Stimulated activated CD8-positive, alpha-beta memory T cell treated with anti-CD3 and anti-CD28 coated beads, Interleukin-4, amount 100 ng/mL, for 48 hours (primary cell): ENCODE results near the gene KCNB1.

Experiments used
- DNase-seq: peaks from one replicate; pipeline ENCODE4 v3.0.0-alpha.2; 2020

The KCNB1 gene

DNA sequence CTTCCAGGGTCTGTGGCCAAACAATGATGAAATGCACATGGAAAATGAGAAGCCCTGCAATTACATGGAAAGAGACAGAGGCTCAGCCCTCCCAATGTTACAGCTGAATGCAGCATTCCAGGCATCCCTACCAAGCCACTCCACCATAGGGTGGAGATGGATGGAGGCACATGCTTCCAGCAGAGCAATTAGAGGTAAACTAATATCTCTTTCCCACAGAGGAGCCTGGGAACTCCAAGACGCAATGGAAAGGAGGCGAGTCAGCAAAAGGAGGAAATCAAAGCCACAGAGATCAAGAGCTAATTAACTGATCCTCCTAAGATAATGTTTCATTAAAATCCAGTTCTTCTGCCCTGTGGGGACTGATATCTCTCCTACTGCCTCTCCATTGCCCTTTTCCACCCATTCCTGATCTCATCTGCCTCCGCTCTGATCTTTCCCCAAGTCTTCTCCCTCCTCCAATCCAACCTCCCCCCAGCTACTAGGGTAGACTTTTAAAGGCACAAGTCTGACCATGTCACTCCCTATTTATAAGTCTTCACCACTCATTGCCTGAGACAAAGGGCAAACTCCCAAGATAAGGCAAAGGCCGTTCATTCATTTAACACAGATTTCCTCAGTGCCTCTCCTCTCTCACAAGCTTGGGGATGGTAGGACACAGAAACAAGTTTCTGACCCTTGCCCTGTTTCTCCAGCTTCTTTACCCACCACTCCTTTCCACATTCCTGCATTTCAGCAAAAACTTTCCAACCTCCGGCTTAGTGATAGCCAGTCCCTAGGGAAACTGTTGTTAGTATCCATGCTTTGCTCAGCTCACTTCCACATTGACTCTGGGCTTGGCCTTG is 14.3 kb upstream of the KCNB1 start:
- DNase-seq = no peak

DNA sequence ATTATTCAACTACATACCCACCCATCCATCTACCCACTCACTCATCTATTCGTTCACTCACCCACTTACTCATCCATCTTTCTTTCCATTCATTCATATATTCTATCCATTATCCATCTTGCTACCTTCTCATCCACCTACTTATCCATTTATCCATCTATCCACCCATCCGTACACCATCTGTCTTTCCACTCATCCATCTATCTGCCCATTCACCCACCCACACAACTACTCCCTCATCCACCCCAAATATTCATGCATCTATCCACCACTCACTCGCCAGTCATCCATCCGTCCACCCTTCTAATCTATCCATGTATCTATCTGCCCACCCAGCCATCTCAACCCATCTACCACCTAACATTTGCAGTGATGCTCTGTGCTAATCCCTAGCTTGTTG is 13.6 kb upstream of the KCNB1 start:
- DNase-seq = no peak

- no peak for DNase-seq
These were observed 8.2 kb upstream of the KCNB1 start for GRCh38 chr20:49490689-49491088.

- no peak for DNase-seq
These were observed 7.2 kb upstream of the KCNB1 start for GRCh38 chr20:49489688-49490087.

- no peak for DNase-seq
These were observed 3.6 kb upstream of the KCNB1 start for GRCh38 chr20:49486064-49486463.

- DNase-seq = no peak
These were observed 3.1 kb upstream of the KCNB1 start for GRCh38 chr20:49485563-49485962.

DNA sequence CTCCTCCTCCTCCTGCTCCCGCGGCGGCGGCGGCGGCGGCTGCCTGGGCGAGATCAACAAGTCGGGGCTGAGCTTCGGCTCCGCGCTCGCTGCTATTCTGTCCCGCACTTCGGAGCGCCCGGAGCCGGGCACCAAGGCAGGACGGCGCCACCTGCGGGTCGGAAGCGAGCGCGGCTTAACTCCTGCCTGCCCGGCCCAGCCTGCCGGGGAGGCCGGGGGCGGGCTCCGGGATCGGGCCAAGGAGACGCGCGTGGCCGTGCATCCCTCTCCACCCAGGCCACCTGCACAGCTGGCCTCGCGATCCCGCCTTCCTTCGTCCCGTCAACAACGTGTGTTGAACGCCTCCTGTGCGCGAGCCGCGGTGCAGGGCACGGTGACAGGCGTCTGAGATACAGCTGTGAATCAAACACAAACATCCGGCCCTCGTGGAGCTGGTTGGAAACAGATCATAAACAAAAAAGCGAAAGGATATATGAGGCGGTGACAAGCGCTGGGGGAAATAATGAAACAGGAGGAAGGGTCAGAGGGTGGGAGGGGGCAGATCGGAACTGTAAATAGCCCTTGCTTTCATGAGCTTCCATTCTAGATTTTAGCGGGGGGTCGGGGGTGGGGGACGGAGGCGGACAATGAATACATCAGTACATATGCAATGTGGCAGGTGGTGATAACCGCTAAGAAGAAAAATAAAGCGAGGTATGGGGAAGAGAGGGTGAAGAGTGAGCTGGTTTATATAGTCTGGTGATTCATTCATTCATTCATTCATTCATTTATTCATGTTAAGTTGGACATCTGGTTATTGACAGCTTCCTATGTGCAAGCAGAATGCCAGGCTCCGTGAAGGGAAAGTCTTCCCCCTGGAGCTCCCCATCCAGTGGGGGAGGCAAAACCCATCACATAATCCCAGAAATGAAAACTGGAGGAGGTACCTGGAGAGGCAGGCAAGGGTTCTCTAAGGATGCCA is 2.0 kb upstream of the KCNB1 start:
- peak; percentile 81 for DNase-seq

GRCh38 chr20:49483696-49484123 is 1.2 kb upstream of the KCNB1 start:
- DNase-seq = no peak

- DNase-seq = no peak
These were observed 689 bp upstream of the KCNB1 start for GRCh38 chr20:49483018-49483695.

DNA sequence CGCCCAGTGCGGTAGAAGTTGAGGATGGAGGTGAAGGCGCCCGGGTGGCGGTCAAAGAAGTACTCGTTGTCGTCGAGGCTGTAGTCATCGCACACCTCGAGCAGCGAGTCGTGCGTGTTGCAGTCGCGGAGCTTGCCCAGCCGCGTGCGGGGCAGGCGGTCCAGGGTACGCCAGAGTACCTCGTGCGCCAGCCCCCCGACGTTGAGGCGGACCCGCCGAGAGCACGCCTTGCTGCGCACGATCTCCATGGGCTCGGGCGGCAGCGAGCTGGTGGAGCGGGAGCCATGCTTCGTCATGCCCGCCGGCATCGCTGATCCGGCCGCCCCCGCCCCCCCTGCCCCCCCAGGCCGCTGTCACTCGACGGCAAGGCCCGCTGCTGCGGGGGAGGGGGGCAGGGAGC is 295 bp downstream of the KCNB1 start:
- DNase-seq = no peak

DNA sequence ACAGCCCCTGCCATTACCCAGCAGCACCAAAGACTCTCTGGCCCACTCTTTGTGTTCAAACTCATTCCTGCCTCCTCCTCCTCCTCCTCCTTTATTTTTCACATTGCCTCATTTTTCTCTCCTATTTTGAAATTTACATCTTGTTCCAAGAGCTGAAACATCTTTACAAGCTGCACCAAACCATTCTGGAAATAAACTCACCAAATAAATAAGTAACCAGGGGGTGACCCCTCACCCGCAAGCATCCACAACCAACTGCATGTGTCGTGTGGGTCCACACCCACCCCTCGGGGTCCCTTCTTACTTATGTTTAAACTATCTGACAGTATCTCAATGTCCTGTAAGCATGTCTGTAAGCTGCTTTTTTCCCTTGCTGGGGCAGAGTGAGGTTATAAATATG is 1.4 kb downstream of the KCNB1 start:
- no peak for DNase-seq

DNA sequence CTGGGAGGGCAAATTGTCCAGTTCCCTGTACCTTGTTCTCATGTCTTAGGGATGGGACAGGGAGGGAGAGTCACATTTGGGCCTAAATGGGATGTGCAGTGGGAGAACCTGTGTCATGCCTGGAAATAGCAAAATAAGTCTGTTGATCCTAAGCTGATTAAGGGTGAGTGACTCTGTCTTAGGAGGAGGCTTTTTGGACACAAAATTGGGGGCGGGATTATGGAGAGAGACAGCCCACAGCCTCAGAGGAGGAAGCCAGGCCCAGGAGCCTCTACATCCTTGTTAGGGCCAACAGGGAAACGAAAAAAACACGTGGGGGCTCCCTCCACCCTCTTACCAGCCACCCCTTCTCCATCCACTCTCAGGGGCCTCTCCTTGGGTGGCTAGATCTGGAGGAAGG is 2.2 kb downstream of the KCNB1 start:
- no peak for DNase-seq

- no peak for DNase-seq
These were observed 2.7 kb downstream of the KCNB1 start for GRCh38 chr20:49479785-49480184.

GRCh38 chr20:49478754-49479689 is 3.4 kb downstream of the KCNB1 start:
- no peak for DNase-seq

- no peak for DNase-seq
These were observed 4.2 kb downstream of the KCNB1 start for GRCh38 chr20:49478266-49478665.

DNA sequence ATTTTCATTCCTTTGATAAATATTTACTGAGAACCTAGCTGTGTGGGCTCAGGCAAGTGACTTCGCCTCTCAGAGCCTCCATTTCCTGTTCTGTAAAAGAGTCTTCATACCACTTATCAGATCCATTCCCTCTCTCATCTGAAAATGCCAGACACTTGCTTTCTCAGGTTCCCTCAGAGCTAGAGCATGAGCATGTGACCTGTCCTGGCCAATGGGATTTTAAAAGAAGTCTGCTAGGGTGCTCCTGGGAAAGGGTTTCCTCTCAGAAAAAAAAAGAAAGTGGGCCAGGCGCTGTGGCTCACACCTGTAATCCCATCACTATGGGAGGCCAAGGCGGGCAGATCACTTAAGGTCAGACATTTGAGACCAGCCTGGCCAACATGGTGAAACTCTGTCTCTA is 5.3 kb downstream of the KCNB1 start:
- no peak for DNase-seq

DNA sequence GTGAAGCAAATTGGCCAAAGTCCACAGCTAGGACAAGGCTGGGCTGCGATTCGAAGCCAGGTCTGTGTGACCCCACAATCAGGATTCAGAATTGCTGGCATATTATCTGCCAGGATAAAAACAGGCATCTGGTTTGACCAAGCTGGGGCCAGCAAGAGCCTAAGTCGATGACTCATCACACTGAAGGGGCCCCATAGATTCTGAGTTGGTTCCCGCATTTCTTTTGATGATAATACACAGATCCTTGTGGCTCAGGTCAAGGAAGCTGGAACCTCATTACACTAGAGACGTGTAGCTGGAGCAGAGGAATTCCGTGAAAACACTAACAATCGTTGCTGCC is 6.5 kb downstream of the KCNB1 start:
- DNase-seq = no peak

GRCh38 chr20:49475292-49476015 is 7.0 kb downstream of the KCNB1 start:
- DNase-seq = no peak

DNA sequence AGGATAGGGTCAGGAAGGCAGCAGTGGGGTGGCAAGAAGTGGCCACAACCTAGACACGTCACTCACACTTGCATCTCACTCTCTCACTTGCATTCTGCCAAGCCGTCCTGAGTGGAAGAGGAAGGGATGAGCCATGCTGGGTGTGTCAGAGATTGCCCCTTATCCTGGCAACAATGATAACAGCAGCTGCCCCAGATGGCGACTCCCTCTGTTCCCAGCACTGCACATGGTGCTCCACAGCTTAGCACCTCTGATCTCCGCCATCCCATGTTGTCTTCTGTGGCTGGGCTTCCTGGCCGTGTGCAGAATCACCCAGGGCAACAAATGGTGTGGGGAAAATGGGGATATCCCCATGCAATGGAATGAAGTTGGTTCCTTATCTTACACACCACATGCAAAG is 11.1 kb downstream of the KCNB1 start:
- DNase-seq = no peak

GRCh38 chr20:49470922-49471321 is 11.5 kb downstream of the KCNB1 start:
- no peak for DNase-seq

DNA sequence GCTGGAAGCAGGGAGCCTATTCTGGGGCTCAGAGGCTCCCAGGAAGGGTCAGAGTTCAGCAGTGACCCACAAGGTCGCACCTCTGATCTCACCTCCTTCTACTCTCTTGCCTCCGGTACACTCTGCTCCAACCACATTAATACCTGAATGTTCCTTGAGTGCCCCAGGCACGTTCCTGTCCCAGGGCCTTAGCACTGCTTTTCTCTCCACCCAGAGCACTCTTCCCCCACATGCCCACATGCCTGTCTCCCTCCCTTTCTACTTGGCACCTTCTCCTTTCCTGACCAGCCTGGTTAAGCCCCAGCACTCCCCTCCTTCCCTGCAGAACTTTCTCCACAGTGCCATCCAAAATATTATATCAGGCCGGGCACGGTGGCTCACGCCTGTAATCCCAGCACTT is 13.4 kb downstream of the KCNB1 start:
- DNase-seq = no peak

- DNase-seq = no peak
These were observed 14.1 kb downstream of the KCNB1 start for GRCh38 chr20:49468412-49468811.
